GM10266 (cell line): ENCODE data around the gene KCNH5.
"Not testable (repeated sequence)": the region's sequence is repeated elsewhere in the genome, so short reads cannot be mapped to it uniquely, and the experiment has no call there.

Experiments
- DNase-seq: peaks from one replicate; pipeline ENCODE4 v3.0.0; 2012; ENCODE audit errors: extremely low spot score
- TF ChIP-seq, protein P1 (sequence below): IDR thresholded peaks from 2 replicates; pipeline ENCODE4 v1.5.1; 2012; ENCODE audit warnings: mild to moderate bottlenecking, low read depth; ENCODE audit not compliant: control insufficient read depth, insufficient read depth; ENCODE audit errors: missing control alignments

The KCNH5 gene

DNA sequence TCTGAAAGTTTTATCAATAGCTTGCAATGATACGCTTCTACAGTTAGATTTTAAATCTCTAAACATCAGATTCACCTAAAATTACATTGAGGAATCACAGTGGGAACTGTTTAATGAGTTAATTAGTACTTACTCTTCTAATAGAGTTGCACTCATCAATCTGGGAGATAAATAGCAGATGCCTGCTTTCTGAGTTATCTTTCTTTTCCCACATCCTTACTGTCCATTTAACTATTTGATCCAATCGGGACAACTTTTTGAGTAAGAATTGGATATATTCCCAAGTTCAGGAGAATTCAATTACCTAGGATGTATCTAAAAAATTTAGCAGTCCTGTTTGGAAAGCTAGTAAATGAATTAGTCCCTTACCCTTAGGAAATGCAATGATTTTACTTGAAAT lies 162.3 kb downstream of the KCNH5 start:
- DNase-seq = no peak
- TF ChIP-seq, protein P1, sequence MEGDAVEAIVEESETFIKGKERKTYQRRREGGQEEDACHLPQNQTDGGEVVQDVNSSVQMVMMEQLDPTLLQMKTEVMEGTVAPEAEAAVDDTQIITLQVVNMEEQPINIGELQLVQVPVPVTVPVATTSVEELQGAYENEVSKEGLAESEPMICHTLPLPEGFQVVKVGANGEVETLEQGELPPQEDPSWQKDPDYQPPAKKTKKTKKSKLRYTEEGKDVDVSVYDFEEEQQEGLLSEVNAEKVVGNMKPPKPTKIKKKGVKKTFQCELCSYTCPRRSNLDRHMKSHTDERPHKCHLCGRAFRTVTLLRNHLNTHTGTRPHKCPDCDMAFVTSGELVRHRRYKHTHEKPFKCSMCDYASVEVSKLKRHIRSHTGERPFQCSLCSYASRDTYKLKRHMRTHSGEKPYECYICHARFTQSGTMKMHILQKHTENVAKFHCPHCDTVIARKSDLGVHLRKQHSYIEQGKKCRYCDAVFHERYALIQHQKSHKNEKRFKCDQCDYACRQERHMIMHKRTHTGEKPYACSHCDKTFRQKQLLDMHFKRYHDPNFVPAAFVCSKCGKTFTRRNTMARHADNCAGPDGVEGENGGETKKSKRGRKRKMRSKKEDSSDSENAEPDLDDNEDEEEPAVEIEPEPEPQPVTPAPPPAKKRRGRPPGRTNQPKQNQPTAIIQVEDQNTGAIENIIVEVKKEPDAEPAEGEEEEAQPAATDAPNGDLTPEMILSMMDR = no peak

DNA sequence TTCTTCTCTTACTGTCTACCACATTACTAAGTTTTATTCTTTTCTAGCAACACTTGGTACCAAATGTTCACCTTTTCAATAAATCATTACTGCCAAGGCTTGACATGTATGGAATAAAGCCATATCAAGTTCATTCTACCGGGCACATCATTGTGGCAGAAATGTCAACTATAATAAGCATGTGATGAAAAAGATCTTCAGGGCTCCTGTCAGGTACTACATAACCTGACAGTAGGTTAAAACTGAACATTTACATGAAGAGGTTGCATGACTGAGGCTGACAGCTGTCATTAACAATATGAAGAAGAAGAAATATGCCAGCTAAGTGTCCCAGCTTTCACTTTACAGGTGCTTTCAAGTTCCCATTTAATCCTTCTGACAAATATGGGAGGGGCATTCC lies 178.9 kb downstream of the KCNH5 start:
- DNase-seq = no peak
- TF ChIP-seq, protein P1 = no peak

- TF ChIP-seq, protein P1 = no peak
- no peak for DNase-seq
Measured at GRCh38 chr14:62864588-62864987, 180.7 kb downstream of the KCNH5 start.

GRCh38 chr14:62858011-62858410 lies 187.2 kb downstream of the KCNH5 start:
- DNase-seq = not testable (repeated sequence)

- TF ChIP-seq, protein P1 = no peak
Measured at GRCh38 chr14:62854951-62855350, 190.3 kb downstream of the KCNH5 start.

GRCh38 chr14:62847168-62847567 lies 198.1 kb downstream of the KCNH5 start:
- TF ChIP-seq, protein P1 = no peak
- no peak for DNase-seq

More at GRCh38 chr14:62854951-62855350, 190.3 kb downstream of the KCNH5 start:
- no peak for DNase-seq

DNA sequence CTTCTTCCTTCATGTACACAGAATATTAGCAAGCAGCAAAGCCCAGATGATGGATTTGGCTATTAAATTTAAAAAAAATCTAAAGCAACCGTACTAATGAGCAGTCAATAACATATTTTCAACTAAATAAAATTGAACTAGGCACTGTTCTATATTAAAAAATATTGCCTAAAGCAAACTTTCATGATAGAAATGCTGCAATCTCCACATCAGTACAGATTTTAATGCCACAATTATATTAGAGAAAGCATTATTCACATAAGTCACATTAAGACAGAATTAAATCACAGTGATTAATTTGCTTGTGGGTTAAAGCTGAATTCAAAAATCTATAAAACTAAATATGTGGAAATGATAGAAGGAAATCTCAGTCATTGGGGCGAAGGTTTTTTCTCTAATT lies 200.7 kb downstream of the KCNH5 start:
- no peak for DNase-seq
- TF ChIP-seq, protein P1 = no peak

DNA sequence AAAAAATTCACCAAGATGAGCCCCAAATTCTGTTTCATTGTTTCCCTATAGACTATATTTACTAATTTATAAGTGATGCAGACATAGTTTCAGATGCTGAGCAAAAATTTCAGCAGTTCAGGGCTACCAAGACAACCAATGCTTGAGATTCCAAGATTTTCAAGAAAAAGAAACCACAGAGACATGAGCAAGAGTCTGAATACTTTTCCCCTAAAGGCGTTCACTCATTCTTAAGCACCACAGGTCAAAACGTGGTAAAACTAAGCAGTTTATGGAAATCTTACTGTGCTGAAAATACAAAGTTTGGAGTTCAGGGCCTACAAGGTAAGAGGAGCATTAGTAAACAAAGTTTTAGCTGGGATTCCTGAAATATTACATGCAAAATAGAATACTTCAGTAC lies 221.2 kb downstream of the KCNH5 start:
- TF ChIP-seq, protein P1 = no peak

More for the DNA sequence above, 221.2 kb downstream of the KCNH5 start:
- DNase-seq = no peak
